Thyroid gland (tissue), 4 donors: ENCODE results near the gene ERVFRD-1. TPM values are rescaled to one million over a fixed set of nuclear protein-coding genes. Genes with fewer than 3 reads are reported as not detected.
"Not testable (repeated sequence)": the region's sequence is repeated elsewhere in the genome, so short reads cannot be mapped to it uniquely, and the experiment has no call there.

Experiments
- DNase-seq, 2 donors: peaks; one replicate each; pipeline ENCODE4 v3.0.0-alpha.2; 2019
- H3K27ac ChIP-seq, 3 donors: fragments of 200-600 bp; sonication (generic); 1 replicate in 2 of 3; 2 replicates in 1 of 3; pipeline ENCODE4 v1.5.1; 2016 to 2019; ENCODE audit warnings: mild to moderate bottlenecking in 1 of 3, moderate library complexity in 1 of 3
- H3K27me3 ChIP-seq: fragments of 200-600 bp; sonication (generic); one replicate; pipeline ENCODE4 v1.5.1; 2019
- H3K36me3 ChIP-seq, 2 donors: fragments of 200-600 bp; sonication (generic); one replicate each; pipeline ENCODE4 v1.5.1; 2016 to 2019
- H3K4me1 ChIP-seq, 2 donors: fragments of 200-600 bp; sonication (generic); one replicate each; pipeline ENCODE4 v1.5.1; 2017 to 2019
- H3K4me3 ChIP-seq, 3 donors: fragments of 200-600 bp; sonication (generic); replicated peaks in 1 of 3; 1 replicate in 2 of 3; 2 replicates in 1 of 3; pipeline ENCODE4 v1.5.1; 2016; ENCODE audit warnings: mild to moderate bottlenecking in 1 of 3
- H3K9me3 ChIP-seq: fragments of 200-600 bp; sonication (generic); one replicate; pipeline ENCODE4 v1.5.1; 2017
- POLR2A ChIP-seq, 2 donors: fragments of 450-650 bp; IDR thresholded peaks; one replicate each; pipeline ENCODE4 v1.6.1; 2017; ENCODE audit warnings: antibody characterized with exemption in 2 of 2, mild to moderate bottlenecking in 2 of 2, moderate library complexity in 1 of 2
- WGBS, 2 donors: methylation state at CpG; one replicate each; pipeline ENCODE4 v1.1.5; 2017; 5-methylcytosine and 5-hydroxymethylcytosine counted together
- intact Hi-C: fragments of 100-400 bp; cut with DNase I; formaldehyde crosslinking; loops from one replicate; pipeline ENCODE4 v1.15.1; 2023
- total RNA-seq, 4 donors: library from RNA; depleted of rRNA; stranded (reverse); fragments of >200 nt; gene quantifications; one replicate each; pipeline ENCODE4 v1.2.3, GENCODE V29; 2016
- TF ChIP-seq, protein P1 (sequence below), 6 experiments: fragments of 200-600 bp in 3 of 6; fragments of 450-650 bp in 3 of 6; sonication (generic) in 3 of 6; IDR thresholded peaks; one replicate each; pipeline ENCODE4 v1.5.1; 2016 to 2019; ENCODE audit warnings: antibody characterized with exemption in 6 of 6, mild to moderate bottlenecking in 2 of 6, inconsistent platforms in 1 of 6, moderate library complexity in 1 of 6

The ERVFRD-1 gene
- total RNA-seq, 4 donors from 2014 or later = not detected

DNA sequence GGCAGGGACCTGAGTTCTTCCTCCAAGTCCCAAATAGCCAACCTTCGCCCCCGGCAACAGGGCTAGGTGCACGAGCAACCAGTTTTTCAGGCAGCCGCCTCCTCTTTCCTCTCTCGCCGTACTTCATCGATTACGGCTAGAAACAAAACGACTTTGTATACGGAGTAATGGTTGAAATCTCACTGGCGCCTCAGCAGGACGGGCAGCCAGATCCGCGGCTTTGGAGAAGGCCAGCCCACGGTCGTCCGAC lies 18.2 kb downstream of the ERVFRD-1 start:
- intact Hi-C loops = no loop called here
- Histone ChIP-seq H3K4me3 (peak overlapping the region; percentile 7 to 77 (median 63)), H3K27ac (peak overlapping the region; percentile 90 to 98 (median 94)), H3K9me3 (no peaks in the 10 kb centered on the region), H3K36me3 (no peaks in the 10 kb centered on the region), H3K4me1 (peaks cover 10 to 16% of the 10 kb centered on the region in 2 donors), H3K27me3 (no peaks in the 10 kb centered on the region)
- no peak for DNase-seq
- no peak for TF ChIP-seq POLR2A (IDR thresholded peaks at IDR 0.05)
- TF ChIP-seq, protein P1, sequence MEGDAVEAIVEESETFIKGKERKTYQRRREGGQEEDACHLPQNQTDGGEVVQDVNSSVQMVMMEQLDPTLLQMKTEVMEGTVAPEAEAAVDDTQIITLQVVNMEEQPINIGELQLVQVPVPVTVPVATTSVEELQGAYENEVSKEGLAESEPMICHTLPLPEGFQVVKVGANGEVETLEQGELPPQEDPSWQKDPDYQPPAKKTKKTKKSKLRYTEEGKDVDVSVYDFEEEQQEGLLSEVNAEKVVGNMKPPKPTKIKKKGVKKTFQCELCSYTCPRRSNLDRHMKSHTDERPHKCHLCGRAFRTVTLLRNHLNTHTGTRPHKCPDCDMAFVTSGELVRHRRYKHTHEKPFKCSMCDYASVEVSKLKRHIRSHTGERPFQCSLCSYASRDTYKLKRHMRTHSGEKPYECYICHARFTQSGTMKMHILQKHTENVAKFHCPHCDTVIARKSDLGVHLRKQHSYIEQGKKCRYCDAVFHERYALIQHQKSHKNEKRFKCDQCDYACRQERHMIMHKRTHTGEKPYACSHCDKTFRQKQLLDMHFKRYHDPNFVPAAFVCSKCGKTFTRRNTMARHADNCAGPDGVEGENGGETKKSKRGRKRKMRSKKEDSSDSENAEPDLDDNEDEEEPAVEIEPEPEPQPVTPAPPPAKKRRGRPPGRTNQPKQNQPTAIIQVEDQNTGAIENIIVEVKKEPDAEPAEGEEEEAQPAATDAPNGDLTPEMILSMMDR (IDR thresholded peaks at IDR 0.05) = no peak
- WGBS, 2 donors = 1% methylated on average over 16 to 17 of the region's 17 CpGs

DNA sequence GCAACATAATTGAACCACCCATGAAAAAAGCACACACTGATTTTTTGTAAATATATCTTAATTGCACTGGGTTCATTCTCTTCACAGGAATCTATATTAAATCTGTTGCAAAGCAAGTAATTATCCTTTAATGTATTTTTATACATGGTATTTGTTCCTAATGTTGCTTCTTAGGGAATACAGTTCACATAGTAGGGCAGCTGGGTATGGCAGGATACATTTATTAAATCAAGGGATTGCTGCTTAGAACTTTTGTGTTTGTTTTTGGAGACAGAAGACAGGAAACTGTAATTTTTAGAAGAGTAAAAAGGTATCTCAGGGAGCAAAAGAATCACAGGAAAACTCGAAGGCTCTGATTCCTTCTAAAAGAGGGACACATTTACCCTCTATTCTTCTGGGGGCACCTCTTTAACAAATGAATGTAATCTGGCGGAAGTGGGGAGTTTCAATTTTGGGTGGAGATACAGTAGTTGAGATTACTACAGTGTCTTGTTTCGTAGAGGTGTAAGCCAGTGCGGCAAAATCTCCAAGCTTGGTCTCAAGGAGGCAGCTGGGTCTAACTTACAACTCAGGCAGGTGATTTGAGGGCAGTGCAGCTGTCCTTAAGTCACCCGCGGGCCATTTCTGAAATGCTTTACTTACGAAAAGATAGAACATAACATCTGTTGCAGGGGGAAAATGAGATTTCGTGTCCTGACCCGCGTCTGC lies 18.7 kb downstream of the ERVFRD-1 start:
- Histone ChIP-seq H3K36me3 (no peaks in the 10 kb centered on the region), H3K9me3 (no peaks in the 10 kb centered on the region), H3K27ac (peak overlapping the region; percentile 90 to 98 (median 94)), H3K4me1 (peaks cover 10 to 16% of the 10 kb centered on the region in 2 donors), H3K4me3 (peak overlapping the region in 2 of 3 donors; percentile 63 to 77), H3K27me3 (no peaks in the 10 kb centered on the region)
- 5% methylated on average over 10 of the region's 10 CpGs for WGBS, 2 donors
- peak in 1 of 2 donors; percentile 47 for DNase-seq
- intact Hi-C loops = no loop called here
- TF ChIP-seq, protein P1 (IDR thresholded peaks at IDR 0.05) = no peak
- no peak for TF ChIP-seq POLR2A (IDR thresholded peaks at IDR 0.05)

- H3K9me3 ChIP-seq, H3K27me3 ChIP-seq, intact Hi-C loops, H3K36me3 ChIP-seq, H3K27ac ChIP-seq, H3K4me3 ChIP-seq, DNase-seq: not testable (repeated sequence)
- H3K4me1 ChIP-seq = peaks cover 10 to 16% of the 10 kb centered on the region in 2 donors
- 95 to 98% methylated on average over 5 of the region's 5 CpGs for WGBS, 2 donors
Observed at GRCh38 chr6:11091141-11091540, 20.4 kb downstream of the ERVFRD-1 start.

DNA sequence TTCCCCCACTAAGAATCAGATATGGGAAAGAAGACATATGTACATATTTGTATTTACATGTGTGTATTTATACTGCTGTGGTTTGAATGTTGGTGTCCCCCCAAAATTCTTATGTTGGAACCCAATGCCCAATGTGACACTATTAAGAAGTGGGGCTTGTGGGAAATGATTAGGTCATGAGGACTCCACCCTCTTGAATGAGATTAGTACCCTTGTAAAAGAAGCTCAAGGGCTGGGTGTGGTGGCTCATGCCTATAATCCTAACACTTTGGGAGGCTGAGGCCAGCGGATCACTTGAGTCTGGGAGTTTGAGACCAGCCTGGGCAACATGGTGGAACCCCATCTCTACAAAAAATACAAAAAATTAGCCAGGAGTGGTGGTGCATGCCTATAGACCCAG lies 21.8 kb downstream of the ERVFRD-1 start:
- Histone ChIP-seq H3K4me1 (peaks cover 4 to 6% of the 10 kb centered on the region in 2 donors), H3K27me3 (no peaks in the 10 kb centered on the region), H3K27ac (no peak overlapping the region), H3K36me3 (no peaks in the 10 kb centered on the region), H3K4me3 (no peak overlapping the region), H3K9me3 (no peaks in the 10 kb centered on the region)
- 89% methylated on average over 1 of the region's 1 CpG for WGBS, 2 donors
- TF ChIP-seq POLR2A (IDR thresholded peaks at IDR 0.05) = no peak
- TF ChIP-seq, protein P1 (IDR thresholded peaks at IDR 0.05) = no peak
- intact Hi-C loops = no loop called here
- no peak for DNase-seq

DNA sequence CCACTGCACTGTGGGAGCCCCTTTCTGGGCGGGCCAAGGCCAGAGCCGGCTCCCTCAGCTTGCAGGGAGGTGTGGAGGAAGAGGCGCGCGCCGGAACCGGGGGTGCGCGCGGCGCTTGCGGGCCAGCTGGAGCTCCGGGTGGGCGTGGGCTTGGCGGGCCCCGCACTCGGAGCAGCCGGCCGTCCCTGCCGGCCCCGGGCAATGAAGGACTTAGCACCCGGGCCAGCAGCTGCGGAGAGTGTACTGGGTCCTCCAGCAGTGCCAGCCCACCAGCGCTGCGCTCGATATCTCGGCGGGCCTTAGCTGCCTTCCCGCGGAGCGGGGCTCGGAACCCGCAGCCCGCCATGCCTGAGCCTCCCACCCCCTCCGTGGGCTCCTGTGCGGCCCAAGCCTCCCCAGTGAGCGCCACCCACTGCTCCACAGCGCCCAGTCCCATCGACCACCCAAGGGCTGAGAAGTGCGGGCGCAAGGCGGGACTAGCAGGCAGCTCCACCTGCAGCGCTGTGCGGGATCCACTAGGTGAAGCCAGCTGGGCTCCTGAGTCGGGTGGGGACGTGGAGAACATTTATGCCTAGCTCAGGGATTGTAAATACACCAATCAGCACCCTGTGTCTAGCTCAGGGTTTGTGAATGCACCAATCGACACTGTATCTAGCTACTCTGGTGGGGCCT lies 24.2 kb downstream of the ERVFRD-1 start:
- H3K9me3 ChIP-seq, H3K4me1 ChIP-seq, H3K36me3 ChIP-seq, intact Hi-C loops, DNase-seq, H3K27ac ChIP-seq, H3K4me3 ChIP-seq, H3K27me3 ChIP-seq: not testable (repeated sequence)
- WGBS, 2 donors = 87 to 94% methylated on average over 33 to 38 of the region's 47 CpGs

DNA sequence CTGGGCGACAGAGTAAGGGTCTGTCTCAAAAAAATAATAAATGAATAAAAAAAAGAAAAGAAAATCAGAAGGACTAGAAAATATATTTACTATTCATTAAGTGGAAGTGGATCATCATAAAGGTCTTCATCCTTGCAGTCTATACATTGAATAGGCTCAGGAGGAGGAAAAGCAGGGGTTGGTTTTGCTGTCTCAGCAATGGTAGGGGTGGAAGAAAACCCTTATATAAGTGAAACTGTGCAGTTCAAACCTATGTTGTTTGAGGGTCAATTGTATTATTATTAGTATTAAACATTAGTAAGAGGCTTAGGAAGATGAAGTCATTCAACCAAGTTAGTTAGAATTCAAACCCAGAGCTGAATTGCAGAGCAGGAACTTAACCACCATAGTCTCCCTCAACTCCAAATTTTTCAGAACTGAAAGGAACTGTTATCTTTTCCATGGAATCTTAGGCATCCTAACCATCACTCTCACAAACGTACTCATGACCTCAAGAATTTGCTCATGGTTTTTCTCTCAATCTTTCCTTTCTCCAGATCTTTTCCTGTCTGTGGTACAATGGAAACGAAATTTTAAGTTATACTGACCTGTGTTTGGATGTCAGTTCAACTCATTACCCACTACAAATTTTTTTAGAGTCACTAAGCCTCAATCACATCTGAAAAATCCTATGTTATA lies 25.6 kb downstream of the ERVFRD-1 start:
- intact Hi-C loops = no loop called here
- H3K4me3 ChIP-seq = no peak overlapping the region
- no peak overlapping the region for H3K27ac ChIP-seq
- no peaks in the 10 kb centered on the region for H3K27me3 ChIP-seq
- WGBS, 2 donors = 66 to 69% methylated on average over 3 of the region's 3 CpGs
- no peak for DNase-seq
- H3K36me3 ChIP-seq = no peaks in the 10 kb centered on the region
- H3K9me3 ChIP-seq = no peaks in the 10 kb centered on the region
- no peaks in the 10 kb centered on the region for H3K4me1 ChIP-seq
- TF ChIP-seq, protein P1 (IDR thresholded peaks at IDR 0.05) = no peak
- TF ChIP-seq POLR2A (IDR thresholded peaks at IDR 0.05) = no peak
